ENCODE data around the gene ZCCHC24. TPM values are rescaled to one million over a fixed set of nuclear protein-coding genes. Genes with fewer than 3 reads are reported as not detected.
A peak's percentile ranks its signal among the peaks of the same experiment; 100 is the strongest.

The ZCCHC24 gene
- total RNA-seq, 1 donor from 2014 or later: 5.9 TPM

DNA sequence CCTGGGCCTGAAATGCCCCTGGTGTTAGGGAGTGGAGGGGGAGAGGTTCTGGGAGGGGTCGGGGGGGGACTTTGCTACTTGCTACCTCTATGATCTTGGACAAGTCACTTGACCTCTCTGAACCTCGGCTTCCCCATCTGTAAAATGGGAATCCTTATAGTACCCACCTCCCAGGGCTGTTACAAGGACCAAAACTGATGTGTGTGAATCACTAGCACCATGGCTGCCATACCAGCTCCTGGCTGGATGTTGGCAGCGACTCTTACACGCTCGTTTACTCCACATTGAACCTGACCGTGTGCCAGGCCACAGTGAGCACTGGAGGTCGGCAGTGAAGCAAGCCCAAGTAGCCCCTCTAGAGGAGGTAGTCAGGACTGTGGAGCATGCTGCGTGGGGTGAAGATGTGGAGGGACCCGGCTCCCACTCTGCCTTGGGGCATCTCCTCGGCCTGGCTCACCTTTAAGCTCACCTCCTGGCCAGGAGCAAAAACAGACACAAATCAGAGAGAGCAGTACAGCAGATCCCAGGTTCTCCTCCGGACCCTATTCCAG lies 69.3 kb downstream of the ZCCHC24 start:
- Histone ChIP-seq H3K4me1 (no peaks in the 10 kb centered on the region), H3K27ac (no peak overlapping the region), H3K79me2 (ENCODE audit: low read depth) (no peaks in the 10 kb centered on the region), H3K36me3 (no peaks in the 10 kb centered on the region), H3K9ac (no peak overlapping the region), H2AFZ (replicated peaks) (no peak overlapping the region), H3K27me3 (no peaks in the 10 kb centered on the region), H3K4me2 (no peak overlapping the region), H3K9me3 (ENCODE audit: low read depth) (no peaks in the 10 kb centered on the region), H3F3A (ENCODE audit: low read depth) (peaks cover 3% of the 10 kb centered on the region), H3K4me3 (no peak overlapping the region), H4K20me1 (ENCODE audit: low read depth) (no peaks in the 10 kb centered on the region)
- H3K27me3 Mint-ChIP-seq (ENCODE audit: insufficient read depth, low read depth): peaks cover 3% of the 10 kb centered on the region
- TF ChIP-seq EZH2phosphoT487 (IDR thresholded peaks at IDR 0.05) (no peak), EZH2 (IDR thresholded peaks at IDR 0.05) (no peak)
- TF ChIP-seq, protein P1, sequence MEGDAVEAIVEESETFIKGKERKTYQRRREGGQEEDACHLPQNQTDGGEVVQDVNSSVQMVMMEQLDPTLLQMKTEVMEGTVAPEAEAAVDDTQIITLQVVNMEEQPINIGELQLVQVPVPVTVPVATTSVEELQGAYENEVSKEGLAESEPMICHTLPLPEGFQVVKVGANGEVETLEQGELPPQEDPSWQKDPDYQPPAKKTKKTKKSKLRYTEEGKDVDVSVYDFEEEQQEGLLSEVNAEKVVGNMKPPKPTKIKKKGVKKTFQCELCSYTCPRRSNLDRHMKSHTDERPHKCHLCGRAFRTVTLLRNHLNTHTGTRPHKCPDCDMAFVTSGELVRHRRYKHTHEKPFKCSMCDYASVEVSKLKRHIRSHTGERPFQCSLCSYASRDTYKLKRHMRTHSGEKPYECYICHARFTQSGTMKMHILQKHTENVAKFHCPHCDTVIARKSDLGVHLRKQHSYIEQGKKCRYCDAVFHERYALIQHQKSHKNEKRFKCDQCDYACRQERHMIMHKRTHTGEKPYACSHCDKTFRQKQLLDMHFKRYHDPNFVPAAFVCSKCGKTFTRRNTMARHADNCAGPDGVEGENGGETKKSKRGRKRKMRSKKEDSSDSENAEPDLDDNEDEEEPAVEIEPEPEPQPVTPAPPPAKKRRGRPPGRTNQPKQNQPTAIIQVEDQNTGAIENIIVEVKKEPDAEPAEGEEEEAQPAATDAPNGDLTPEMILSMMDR (IDR thresholded peaks at IDR 0.05): no peak
- no peaks in the 10 kb centered on the region for H3K36me3 Mint-ChIP-seq
- H3K9me3 Mint-ChIP-seq: no peaks in the 10 kb centered on the region
- no peak overlapping the region for H3K27ac Mint-ChIP-seq
- DNase-seq (ENCODE audit: low spot score): no peak
- peaks cover 5% of the 10 kb centered on the region for H3K4me1 Mint-ChIP-seq
- no peak overlapping the region for H3K4me3 Mint-ChIP-seq

- Mint-ChIP-seq H3K4me3 (no peak overlapping the region), H3K36me3 (no peaks in the 10 kb centered on the region), H3K27ac (peak overlapping the region; percentile 12), H3K27me3 (ENCODE audit: insufficient read depth, low read depth) (peaks cover 3% of the 10 kb centered on the region), H3K9me3 (peaks cover 3% of the 10 kb centered on the region), H3K4me1 (peaks cover 5% of the 10 kb centered on the region)
- H3K9me3 ChIP-seq (ENCODE audit: low read depth): no peaks in the 10 kb centered on the region
- no peak for DNase-seq (ENCODE audit: low spot score)
- H3K27ac ChIP-seq: no peak overlapping the region
- no peaks in the 10 kb centered on the region for H3K4me1 ChIP-seq
- no peak overlapping the region for H2AFZ ChIP-seq (replicated peaks)
- no peaks in the 10 kb centered on the region for H4K20me1 ChIP-seq (ENCODE audit: low read depth)
- H3K79me2 ChIP-seq (ENCODE audit: low read depth): no peaks in the 10 kb centered on the region
- H3K4me3 ChIP-seq: no peak overlapping the region
- H3K27me3 ChIP-seq: no peaks in the 10 kb centered on the region
- H3K36me3 ChIP-seq: no peaks in the 10 kb centered on the region
- no peak overlapping the region for H3K4me2 ChIP-seq
- TF ChIP-seq EZH2phosphoT487 (IDR thresholded peaks at IDR 0.05) (no peak), EZH2 (IDR thresholded peaks at IDR 0.05) (no peak)
- TF ChIP-seq, protein P1 (IDR thresholded peaks at IDR 0.05): no peak
- peaks cover 3% of the 10 kb centered on the region for H3F3A ChIP-seq (ENCODE audit: low read depth)
- H3K9ac ChIP-seq: no peak overlapping the region
Measured at GRCh38 chr10:79375321-79376077, 69.9 kb downstream of the ZCCHC24 start.

DNA sequence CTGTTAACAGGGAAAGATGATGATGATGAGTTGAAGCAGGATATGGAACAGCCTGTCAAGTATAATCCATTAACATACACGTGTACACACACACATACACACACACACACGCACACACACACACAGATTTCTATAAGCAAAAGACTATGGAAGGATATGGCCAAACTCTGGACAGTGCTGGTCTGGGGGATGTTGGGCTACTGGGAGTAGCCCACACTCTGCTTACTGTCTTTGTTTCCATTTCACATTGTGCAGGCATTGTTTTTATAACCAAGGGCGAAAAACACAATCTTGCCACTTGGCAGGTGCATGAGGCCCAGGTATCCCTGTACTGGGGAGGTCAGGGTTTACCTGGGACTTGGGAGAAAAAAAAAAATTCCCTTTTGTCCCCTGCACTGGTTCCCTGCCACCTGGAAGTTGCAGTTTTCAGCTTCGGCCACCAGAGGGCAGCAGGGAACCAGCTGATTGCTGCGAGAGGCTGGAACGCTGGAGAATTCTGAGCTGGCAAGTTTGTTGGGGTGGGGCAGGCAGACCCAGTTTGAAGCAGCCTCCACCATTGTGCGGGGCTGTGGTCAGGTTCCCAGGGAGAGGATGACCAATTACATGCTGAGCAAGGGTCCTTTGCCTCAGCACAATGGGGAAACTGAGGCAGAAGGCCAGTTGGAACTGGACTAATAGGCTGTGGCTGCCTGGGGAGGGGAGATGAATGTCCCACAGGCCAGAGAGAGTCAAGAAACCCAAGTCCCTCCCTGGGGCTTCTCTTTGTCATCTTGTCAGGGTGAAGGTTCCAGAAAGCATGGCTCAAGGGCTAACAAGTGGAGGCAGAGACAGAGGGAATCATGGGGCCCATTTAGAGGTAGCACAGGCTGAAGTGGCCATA lies 70.9 kb downstream of the ZCCHC24 start:
- no peak overlapping the region for H3K4me3 ChIP-seq
- Mint-ChIP-seq H3K27ac (no peak overlapping the region), H3K27me3 (ENCODE audit: insufficient read depth, low read depth) (peaks cover 2% of the 10 kb centered on the region), H3K9me3 (peaks cover 7% of the 10 kb centered on the region), H3K4me3 (no peak overlapping the region), H3K36me3 (no peaks in the 10 kb centered on the region), H3K4me1 (peaks cover 5% of the 10 kb centered on the region)
- H3K27ac ChIP-seq: no peak overlapping the region
- H3K79me2 ChIP-seq (ENCODE audit: low read depth): no peaks in the 10 kb centered on the region
- DNase-seq (ENCODE audit: low spot score): peak; percentile 85
- no peak overlapping the region for H3K4me2 ChIP-seq
- TF ChIP-seq, protein P1 (IDR thresholded peaks at IDR 0.05): peak; percentile 96
- no peak for TF ChIP-seq EZH2 (IDR thresholded peaks at IDR 0.05)
- TF ChIP-seq EZH2phosphoT487 (IDR thresholded peaks at IDR 0.05): no peak
- H3K4me1 ChIP-seq: no peaks in the 10 kb centered on the region
- H3K36me3 ChIP-seq: no peaks in the 10 kb centered on the region
- no peaks in the 10 kb centered on the region for H3K27me3 ChIP-seq
- no peak overlapping the region for H3K9ac ChIP-seq
- no peaks in the 10 kb centered on the region for H4K20me1 ChIP-seq (ENCODE audit: low read depth)
- H3F3A ChIP-seq (ENCODE audit: low read depth): peaks cover 3% of the 10 kb centered on the region
- H3K9me3 ChIP-seq (ENCODE audit: low read depth): no peaks in the 10 kb centered on the region
- H2AFZ ChIP-seq (replicated peaks): no peak overlapping the region
